Right kidney (tissue), 9 donors: ENCODE data around the gene GPAM.
"Not testable (repeated sequence)": the region's sequence is repeated elsewhere in the genome, so short reads cannot be mapped to it uniquely, and the experiment has no call there.

Experiments
- DNase-seq: peaks from one replicate; pipeline ENCODE4 v3.0.0-alpha.2; 2016
- long read RNA-seq, 8 donors: transcript quantifications; one replicate each; lab custom pipeline, GENCODE V29; 2026

Gene GPAM
- long read RNA-seq, donor 1, full-length matches to known transcripts = 1 of 1 reads
- long read RNA-seq, donor 1, partial matches to known transcripts = 0 of 1 reads
- long read RNA-seq, donor 1, other reads (novel, unspliced or antisense) = 0 of 1 reads
- long read RNA-seq, donor 2 = 0 reads
- long read RNA-seq, donor 3 = 0 reads
- long read RNA-seq, donor 4 = 0 reads
- long read RNA-seq, donor 5, full-length matches to known transcripts = 2 of 2 reads
- long read RNA-seq, donor 5, partial matches to known transcripts = 0 of 2 reads
- long read RNA-seq, donor 5, other reads (novel, unspliced or antisense) = 0 of 2 reads
- long read RNA-seq, donor 6, full-length matches to known transcripts = 1 of 1 reads
- long read RNA-seq, donor 6, partial matches to known transcripts = 0 of 1 reads
- long read RNA-seq, donor 6, other reads (novel, unspliced or antisense) = 0 of 1 reads
- long read RNA-seq, donor 7, full-length matches to known transcripts = 2 of 2 reads
- long read RNA-seq, donor 7, partial matches to known transcripts = 0 of 2 reads
- long read RNA-seq, donor 7, other reads (novel, unspliced or antisense) = 0 of 2 reads
- long read RNA-seq, donor 8, full-length matches to known transcripts = 1 of 1 reads
- long read RNA-seq, donor 8, partial matches to known transcripts = 0 of 1 reads
- long read RNA-seq, donor 8, other reads (novel, unspliced or antisense) = 0 of 1 reads

- DNase-seq = peak; percentile 98
Observed at GRCh38 chr10:112183329-112184051, at the start of gene GPAM. TSS of gene GPAM (minus strand) at chr10:112183765. CDS start at chr10:112181784, 1,981 bp downstream.

- DNase-seq = no peak
Observed at GRCh38 chr10:112232670-112233069, 49.1 kb upstream of the GPAM start.

- no peak for DNase-seq
Observed at GRCh38 chr10:112231602-112232400, 48.2 kb upstream of the GPAM start.

GRCh38 chr10:112230325-112230988, 46.9 kb upstream of the GPAM start:
- no peak for DNase-seq

- no peak for DNase-seq
Observed at GRCh38 chr10:112229901-112230300, 46.3 kb upstream of the GPAM start.

GRCh38 chr10:112229096-112229495, 45.5 kb upstream of the GPAM start:
- no peak for DNase-seq

- DNase-seq = not testable (repeated sequence)
Observed at GRCh38 chr10:112228366-112229088, 45.0 kb upstream of the GPAM start.

- DNase-seq = no peak
Observed at GRCh38 chr10:112227331-112227987, 43.9 kb upstream of the GPAM start.

- no peak for DNase-seq
Observed at GRCh38 chr10:112226439-112227248, 43.1 kb upstream of the GPAM start.

GRCh38 chr10:112225771-112226438, 42.3 kb upstream of the GPAM start:
- no peak for DNase-seq

GRCh38 chr10:112224933-112225529, 41.5 kb upstream of the GPAM start:
- no peak for DNase-seq

GRCh38 chr10:112223725-112224124, 40.2 kb upstream of the GPAM start:
- DNase-seq = no peak

- no peak for DNase-seq
Observed at GRCh38 chr10:112222799-112223198, 39.2 kb upstream of the GPAM start.

- no peak for DNase-seq
Observed at GRCh38 chr10:112221545-112221944, 38.0 kb upstream of the GPAM start.

GRCh38 chr10:112218960-112219359, 35.4 kb upstream of the GPAM start:
- no peak for DNase-seq

- no peak for DNase-seq
Observed at GRCh38 chr10:112218036-112218390, 34.4 kb upstream of the GPAM start.

- no peak for DNase-seq
Observed at GRCh38 chr10:112217386-112218035, 33.9 kb upstream of the GPAM start.

- DNase-seq = no peak
Observed at GRCh38 chr10:112216966-112217365, 33.4 kb upstream of the GPAM start.
